ENCODE results near the gene FYB1.

GRCh38 chr5:39119404-39120051, 99.8 kb downstream of the FYB1 start:
- TF ChIP-seq CSRNP3 (CRISPR knock-in tag; IDR thresholded peaks at IDR 0.05), result no peak
- TF ChIP-seq TSHZ2 (CRISPR knock-in tag; IDR thresholded peaks at IDR 0.05), result no peak
- TF ChIP-seq ZC3H10 (CRISPR knock-in tag; IDR thresholded peaks at IDR 0.05), result no peak
- no peak for TF ChIP-seq ZFP30 (CRISPR knock-in tag; IDR thresholded peaks at IDR 0.05)
- TF ChIP-seq PATZ1 (CRISPR knock-in tag; IDR thresholded peaks at IDR 0.05; ENCODE audit: borderline replicate concordance), result no peak
- TF ChIP-seq GLIS3 (CRISPR knock-in tag; IDR thresholded peaks at IDR 0.05), result no peak
- TF ChIP-seq PPARA (CRISPR knock-in tag; IDR thresholded peaks at IDR 0.05; ENCODE audit: borderline replicate concordance), result no peak
- no peak for TF ChIP-seq ZNF70 (CRISPR knock-in tag; IDR thresholded peaks at IDR 0.05)
- TF ChIP-seq CSDC2 (CRISPR knock-in tag; IDR thresholded peaks at IDR 0.05), result no peak
- TF ChIP-seq ZNF8 (CRISPR knock-in tag; IDR thresholded peaks at IDR 0.05), result no peak
- TF ChIP-seq TCF4 (CRISPR knock-in tag; IDR thresholded peaks at IDR 0.05; ENCODE audit: borderline replicate concordance), result no peak
- no peak for TF ChIP-seq ESRRG (CRISPR knock-in tag; IDR thresholded peaks at IDR 0.05)
- TF ChIP-seq ZNF565 (CRISPR knock-in tag; conservative IDR thresholded peaks at IDR 0.05; ENCODE audit: low read depth), result no peak
- no peak for TF ChIP-seq CREB5 (CRISPR knock-in tag; IDR thresholded peaks at IDR 0.05; ENCODE audit: low read depth)
